NCI-H2227 (cell line): Measurements from ENCODE around the gene MYRIP.

Experiments
- DNase-seq: peaks from one replicate; lab custom pipeline; 2025; ENCODE audit not compliant: unreplicated experiment; lab: John Stamatoyannopoulos, UW

MYRIP gene

GRCh38 chr3:40216471-40216870, 407.1 kb downstream of the MYRIP start:
- no peak for DNase-seq

- no peak for DNase-seq
These were observed 414.4 kb downstream of the MYRIP start for GRCh38 chr3:40223856-40224255.

- DNase-seq, result no peak
These were observed 415.5 kb downstream of the MYRIP start for GRCh38 chr3:40224796-40225515.

GRCh38 chr3:40226636-40227035, 417.2 kb downstream of the MYRIP start:
- no peak for DNase-seq

GRCh38 chr3:40228792-40229350, 419.5 kb downstream of the MYRIP start:
- no peak for DNase-seq

GRCh38 chr3:40229386-40229785, 420.0 kb downstream of the MYRIP start:
- DNase-seq, result no peak

- no peak for DNase-seq
These were observed 420.6 kb downstream of the MYRIP start for GRCh38 chr3:40229963-40230362.

GRCh38 chr3:40230382-40230781, 421.0 kb downstream of the MYRIP start:
- no peak for DNase-seq

GRCh38 chr3:40232626-40233025, 423.2 kb downstream of the MYRIP start:
- DNase-seq, result no peak

GRCh38 chr3:40237159-40237558, 427.8 kb downstream of the MYRIP start:
- no peak for DNase-seq

GRCh38 chr3:40237889-40238571, 428.6 kb downstream of the MYRIP start:
- DNase-seq, result no peak

GRCh38 chr3:40240921-40241320, 431.5 kb downstream of the MYRIP start:
- no peak for DNase-seq

GRCh38 chr3:40242216-40242615, 432.8 kb downstream of the MYRIP start:
- DNase-seq, result no peak

- no peak for DNase-seq
These were observed 433.2 kb downstream of the MYRIP start for GRCh38 chr3:40242638-40243037.

GRCh38 chr3:40243056-40243455, 433.6 kb downstream of the MYRIP start:
- no peak for DNase-seq

GRCh38 chr3:40247714-40248454, 438.5 kb downstream of the MYRIP start:
- no peak for DNase-seq

- no peak for DNase-seq
These were observed 439.2 kb downstream of the MYRIP start for GRCh38 chr3:40248591-40248990.

- DNase-seq, result no peak
These were observed 439.8 kb downstream of the MYRIP start for GRCh38 chr3:40249168-40249567.

- DNase-seq, result no peak
These were observed 445.1 kb downstream of the MYRIP start for GRCh38 chr3:40254491-40254890.

GRCh38 chr3:40254891-40255290, 445.5 kb downstream of the MYRIP start:
- DNase-seq, result no peak

GRCh38 chr3:40255532-40255931, 446.1 kb downstream of the MYRIP start:
- no peak for DNase-seq

- no peak for DNase-seq
These were observed 448.7 kb downstream of the MYRIP start for GRCh38 chr3:40258064-40258463.
